ENCODE results near the gene SRGAP3.
A peak's percentile ranks its signal among the peaks of the same experiment; 100 is the strongest.

Gene SRGAP3

DNA sequence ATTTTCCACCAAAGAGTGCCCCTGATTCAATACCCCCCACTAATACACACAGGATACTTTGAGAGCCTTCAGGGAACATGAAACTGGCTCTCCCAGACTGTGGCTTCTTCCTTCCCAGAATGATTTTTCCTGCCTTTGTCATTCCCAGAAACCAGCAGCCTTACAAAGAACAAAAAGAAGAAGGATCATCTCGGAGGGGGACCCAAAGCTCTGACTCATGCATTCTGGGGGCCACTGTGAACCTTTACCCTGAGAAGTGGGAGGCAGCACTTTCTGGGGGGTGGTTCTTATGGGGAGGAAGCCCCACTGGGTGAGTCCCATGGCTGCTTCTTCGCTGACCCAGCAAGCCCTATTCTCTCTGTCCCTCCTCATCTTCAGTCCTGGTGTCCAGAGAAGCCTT lies 241.5 kb downstream of the SRGAP3 start:
- DNase-seq = no peak

DNA sequence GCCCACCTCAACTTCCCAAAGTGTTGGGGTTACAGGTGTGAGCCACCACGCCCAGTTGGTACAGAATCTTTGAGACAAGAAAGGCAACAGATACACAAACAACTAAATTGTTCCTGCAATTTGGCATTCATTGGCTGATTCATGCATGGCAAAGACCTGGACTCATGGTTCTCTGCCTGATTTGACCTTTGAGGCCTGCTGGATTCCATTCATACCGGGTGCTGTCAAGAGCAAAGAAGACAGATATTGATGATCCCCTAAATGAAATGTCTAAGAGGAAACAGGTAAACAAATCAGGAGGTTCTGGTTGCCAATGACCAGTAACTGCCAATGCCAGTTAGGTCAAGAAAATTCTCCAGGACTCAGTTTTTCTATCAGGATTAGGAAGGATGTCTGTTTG lies 242.2 kb downstream of the SRGAP3 start:
- DNase-seq = no peak

DNA sequence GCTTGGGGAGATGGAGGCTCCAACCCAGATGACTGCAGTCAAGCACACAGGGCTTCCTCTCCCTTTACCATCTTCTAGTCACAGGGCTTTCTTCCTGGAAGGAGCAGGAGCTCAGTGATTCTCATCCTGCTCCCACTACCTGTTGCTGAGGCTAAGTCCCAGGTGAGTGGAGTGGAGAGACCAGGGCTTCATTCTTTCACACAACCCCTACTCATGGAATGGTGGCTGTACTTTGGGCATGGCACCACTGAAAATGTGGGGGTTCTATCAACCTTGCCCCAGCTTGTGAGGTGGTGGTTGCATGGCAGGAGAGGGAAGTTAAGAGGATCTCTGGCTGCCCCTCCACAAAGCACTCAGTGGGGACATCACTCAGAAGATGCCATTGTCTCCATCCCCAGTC lies 249.4 kb downstream of the SRGAP3 start:
- DNase-seq = no peak

DNA sequence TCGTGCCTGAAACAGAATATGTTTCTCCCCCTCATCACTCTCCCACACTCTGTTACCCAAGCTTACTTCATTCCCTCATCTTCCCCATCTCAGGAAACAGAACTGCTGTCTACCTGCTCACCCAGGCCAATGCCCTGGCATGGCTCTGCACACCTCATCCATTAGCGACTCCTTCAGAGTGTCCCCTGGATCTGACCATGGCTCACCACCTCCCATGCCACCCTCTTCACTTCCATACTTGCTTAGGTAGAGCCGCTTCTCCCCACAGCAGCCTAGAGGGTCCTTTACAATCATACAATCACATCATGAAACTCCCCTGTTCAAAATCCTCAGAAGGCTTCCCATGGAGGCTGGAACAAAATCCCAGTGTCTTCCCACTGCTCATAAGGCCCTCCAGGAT lies 252.3 kb downstream of the SRGAP3 start:
- no peak for DNase-seq

DNA sequence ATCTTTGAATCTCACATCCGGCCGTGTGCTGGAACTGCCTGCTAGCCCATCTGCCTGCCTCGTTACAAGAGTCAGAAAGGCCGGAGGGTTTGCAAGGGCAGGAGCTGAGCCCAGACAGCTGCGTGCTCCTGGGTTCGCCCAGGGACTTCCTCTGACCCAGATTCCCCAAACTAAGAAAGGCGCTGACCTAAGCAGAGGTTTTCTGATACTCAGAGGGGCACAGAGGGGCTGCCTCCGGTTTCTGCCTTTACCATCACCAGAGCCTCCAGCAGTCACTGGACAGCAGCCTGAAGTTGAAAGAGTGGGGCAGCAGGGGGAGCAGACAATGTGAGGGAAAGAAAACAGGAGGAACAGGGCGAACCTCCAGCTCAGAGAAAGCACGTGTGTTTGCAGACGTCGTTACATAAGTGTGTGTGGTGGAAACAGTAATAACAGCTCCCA lies 252.7 kb downstream of the SRGAP3 start:
- no peak for DNase-seq

DNA sequence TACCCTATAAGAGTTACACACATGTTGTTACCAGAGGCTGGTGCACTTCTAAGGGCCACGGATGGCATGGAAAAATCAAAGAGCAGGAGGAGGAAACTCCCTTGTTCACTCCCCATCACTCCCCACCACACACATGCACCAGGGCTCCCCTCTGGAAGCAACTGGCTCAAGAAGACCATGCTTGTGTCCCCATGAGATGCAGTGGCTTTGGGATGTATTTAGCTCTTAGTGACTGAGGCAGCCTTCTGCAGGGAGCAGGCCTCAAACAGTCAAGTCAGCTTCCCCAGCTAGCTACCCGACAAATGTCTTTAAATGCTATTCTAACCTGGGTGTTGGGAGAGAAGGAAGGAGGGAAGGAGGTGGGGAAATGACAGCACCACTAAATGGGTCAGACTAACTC lies 253.2 kb downstream of the SRGAP3 start:
- DNase-seq = no peak

DNA sequence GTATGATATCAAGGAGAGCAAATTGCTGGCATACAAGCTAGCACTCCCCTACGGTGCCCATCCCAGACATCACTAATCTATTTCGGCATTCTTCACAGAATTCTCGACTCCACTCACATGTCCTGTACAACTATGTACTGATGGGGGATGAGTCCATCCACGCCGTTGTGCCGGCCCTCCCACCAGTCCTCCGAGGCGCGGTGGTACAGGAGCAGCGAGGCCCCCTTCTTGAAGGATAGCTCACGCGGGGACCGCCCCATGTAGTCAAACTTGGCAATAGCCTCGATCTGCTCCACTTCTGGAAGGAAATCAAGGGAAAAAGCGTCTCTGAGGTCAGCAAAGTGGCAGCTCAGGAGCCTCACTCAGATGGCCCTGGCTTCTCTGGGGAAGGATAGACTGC lies 255.2 kb downstream of the SRGAP3 start:
- DNase-seq = no peak

DNA sequence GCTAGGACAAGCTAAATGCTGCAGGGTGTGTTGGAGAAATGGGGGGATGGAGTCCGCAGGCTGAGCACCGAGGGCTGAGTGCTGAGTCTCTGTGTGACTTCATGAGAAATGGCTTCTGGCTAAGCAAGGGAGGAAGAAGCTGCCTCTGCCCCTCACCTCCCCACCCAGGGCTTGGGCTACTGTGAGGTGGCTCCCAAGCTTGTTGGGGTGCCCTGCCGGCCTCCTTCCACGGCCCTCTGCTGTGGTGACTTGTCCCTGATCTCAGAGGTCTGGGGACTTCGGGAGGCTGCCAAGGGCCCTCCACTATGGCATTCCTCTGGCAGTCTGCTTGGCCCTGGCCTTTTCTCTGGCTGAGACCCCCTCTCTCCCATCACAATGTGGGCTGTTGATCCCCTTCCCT lies 256.1 kb downstream of the SRGAP3 start:
- no peak for DNase-seq

DNA sequence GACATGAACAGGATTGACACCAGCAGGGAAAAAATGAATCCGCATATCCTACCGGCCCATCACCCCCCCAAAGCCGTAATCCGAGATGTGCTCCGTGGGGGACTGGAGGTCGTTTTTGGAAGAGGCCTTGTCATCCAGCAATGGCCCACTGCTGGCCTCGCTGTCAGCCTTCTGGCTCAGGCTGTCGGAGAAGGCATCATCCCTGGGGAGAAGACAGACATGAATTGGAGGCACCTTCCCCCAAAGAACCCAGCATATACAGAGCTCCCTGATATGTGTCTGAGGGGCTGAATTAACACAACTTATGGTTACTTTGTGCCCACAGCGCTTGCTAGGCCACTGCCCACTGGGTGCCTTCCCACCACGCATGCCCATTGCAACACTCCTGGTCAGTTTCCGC lies 256.6 kb downstream of the SRGAP3 start:
- DNase-seq = no peak

DNA sequence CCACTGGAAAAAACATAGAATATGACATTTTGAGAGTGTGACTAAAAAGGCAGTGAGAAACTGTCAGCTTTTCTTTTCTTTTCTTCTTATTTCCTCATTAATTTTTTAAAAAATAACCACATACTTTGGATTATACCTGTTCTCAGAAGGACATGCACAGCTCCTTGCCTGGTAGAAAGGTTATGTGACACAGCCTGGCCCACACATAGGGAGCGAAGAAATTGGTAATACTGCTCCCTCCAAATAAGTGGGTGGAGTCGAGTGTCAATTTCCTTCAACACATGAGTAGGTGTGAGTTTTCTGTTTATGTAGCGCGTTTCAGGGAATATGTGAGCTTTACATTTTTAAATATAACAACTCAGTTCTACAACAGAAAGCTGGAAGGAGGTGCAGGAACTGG lies 257.2 kb downstream of the SRGAP3 start:
- DNase-seq = no peak

DNA sequence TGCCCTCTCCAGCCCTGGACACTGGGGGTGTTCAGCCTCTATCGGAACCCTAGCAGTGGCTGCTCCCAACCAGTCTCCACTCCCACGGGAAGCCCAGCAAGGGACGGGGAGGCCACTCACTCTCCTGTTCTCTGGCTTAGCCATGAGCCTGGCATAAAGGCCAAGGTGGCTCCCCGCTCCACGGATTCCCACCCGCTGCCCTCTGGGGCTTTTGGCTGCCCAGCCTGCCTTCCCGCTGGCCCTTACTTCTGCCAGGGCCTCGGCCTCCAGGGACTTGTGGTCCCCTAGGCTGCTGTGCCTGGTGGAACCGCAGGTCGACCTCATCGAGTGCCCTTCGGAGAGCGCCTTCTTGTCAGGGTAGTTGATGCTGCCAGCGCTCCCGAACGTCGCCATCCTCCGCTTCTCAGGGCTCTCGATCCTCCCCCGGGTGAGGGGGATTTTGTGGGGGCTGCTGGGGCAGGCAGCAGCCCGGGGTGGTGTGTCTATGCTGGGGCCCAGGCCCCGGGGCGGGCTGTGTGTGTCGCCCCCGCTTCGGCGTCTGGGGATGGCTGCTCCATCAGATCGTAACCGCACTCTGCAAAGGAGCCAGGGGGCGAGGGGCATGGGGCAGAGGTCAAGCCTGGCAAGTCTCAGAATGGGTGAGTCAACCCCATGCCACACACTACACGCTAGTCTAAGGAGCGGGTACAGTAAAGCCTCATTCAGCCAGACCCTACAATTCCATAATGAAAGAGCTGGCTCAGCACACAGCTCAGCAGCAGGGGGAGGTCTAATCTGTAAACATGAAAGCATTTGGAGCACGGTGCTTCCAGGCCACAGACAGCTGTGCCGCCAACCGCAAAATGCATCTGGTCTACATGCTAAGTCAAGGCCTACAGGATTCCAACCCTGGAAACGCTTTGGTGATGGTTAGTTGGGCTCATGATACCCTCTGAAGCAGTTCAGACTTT lies 258.9 kb downstream of the SRGAP3 start:
- DNase-seq = no peak

DNA sequence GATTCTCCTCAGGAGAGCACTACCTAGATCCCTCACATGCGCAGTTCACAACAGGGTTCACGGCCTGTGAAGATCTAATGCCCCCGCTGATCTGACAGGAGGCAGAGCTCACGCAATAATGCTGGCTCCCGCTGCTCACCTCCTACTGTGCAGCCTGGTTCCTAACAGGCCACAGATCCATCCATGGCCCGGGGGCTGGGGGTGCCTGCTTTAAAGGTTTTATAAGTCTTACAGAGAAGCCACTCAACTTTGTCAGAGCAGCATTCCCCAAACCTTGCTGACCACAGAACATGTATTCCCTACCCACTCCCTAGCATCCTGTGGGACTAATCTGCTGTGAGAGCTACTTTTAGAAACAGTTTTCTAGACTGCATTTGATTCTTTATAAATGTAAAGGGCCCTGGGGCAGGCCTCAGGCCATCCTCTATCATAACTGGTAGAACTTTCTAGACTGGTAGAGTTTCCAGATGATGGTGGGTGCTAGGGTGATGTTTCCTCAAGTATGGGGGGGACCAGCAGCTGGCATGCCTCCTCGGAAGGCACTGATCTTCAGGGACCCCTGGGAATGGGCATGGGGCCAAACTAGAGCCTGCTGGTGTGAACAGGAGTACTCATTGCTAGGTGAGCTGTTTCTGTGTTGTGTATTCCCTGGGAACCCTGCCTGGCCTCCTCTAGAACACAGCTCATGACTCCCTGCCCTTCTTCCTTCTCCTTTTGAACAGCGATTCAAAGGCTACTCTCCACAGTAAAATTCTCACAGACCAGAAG lies 260.5 kb downstream of the SRGAP3 start:
- no peak for DNase-seq

DNA sequence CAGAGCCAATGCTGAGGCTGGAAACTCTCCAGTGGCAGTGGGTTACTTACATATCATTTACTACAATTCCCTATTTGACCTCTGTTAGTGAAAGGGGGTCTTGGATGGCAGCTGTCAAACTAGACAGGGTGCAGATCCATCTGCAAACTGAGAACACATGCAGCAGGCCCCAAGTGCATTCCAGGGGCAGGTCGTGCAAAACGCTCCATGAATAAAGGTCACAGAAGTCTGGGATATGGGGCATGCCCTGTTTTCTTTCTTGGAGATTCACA lies 261.1 kb downstream of the SRGAP3 start:
- no peak for DNase-seq

DNA sequence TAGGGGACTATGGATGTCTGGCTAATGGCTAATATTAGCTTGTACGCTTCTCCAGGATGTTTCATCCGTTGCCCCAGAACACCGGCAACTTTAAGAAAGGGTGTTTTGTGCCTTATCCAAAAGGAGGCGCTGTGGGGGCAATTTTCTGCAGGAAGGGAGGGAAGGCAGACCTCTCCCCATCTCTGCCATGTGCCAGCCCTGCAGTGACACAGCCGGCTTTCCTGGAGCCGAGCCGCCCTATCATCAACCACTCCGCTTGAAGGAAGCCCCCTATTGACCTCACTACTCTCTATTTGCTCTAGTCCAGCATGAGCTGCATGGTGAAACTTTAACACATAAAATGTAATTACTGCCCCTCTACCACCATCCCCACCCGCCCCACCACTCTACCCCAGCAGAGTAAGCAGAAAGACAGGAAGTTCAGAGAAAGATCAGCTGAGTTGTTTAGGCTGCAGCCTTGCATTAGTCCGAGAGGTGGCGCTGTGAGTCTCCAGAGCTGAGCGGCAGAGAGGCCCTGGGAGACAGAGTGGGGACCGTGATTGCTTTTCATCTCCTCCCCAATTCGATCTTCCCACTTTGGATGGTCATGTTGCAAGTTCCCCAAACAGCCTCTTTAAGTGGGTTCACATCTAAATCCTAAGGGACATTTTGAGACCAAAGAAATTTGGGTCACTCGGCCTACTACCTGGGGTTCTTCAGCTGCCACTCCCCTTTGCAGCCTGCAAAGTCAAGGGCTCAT lies 261.6 kb downstream of the SRGAP3 start:
- DNase-seq = peak; percentile 43

DNA sequence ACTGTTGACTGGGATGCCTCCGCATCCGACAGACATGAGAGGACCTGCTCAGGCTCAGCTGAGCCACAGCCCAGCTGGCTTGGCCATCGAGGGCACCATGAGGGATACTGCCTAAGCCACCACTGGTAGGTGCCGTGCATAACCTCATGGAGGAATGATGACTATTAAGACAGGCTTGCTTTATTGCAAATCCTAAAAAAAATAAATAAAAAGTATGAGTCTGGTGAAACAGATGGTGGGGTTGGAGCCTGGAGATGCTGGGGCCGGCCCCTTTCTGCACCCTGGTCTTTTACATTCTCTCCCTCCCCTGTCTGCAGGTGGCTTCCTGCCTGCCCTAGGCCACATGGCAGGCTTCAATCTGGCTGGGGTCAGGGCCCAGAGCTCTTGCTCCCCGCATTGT lies 262.2 kb downstream of the SRGAP3 start:
- no peak for DNase-seq

DNA sequence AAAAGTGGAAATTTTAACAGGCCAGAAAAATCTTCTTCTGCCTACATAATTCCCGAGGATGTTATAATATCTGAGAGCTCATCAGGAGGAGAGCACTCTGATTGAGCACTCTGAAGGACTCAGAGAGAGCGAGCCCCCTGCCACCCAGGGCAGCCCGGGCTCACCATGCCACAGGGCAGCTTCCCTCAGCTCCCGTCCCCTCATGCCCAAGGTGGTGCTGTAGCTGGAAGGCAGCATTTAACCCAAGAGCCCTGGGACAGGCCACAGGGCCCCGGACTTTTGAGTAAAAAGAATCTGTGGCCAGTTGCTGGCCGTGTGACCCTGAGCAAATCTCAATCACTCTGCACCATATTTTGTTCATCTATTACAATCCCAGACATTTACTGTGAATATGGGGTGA lies 262.7 kb downstream of the SRGAP3 start:
- DNase-seq = no peak

DNA sequence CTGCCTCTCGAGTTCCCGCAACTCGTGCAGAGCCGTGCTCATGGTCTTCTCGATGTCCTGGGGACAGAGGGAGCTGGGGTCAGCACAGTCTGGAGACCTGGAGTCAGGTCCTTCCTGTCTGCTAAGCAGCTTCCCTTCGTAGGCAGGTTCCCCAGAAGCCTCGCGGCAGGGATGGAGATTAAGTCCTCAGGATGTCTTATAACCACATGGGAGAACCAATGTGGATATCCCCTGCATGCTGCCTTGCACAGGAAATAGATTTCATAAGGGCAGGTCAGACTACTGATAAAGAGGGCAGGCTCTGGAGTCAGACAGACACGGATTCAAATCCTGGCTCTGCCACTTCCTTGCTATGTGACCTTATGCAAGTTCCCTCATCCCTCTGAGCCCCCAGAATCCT lies 263.6 kb downstream of the SRGAP3 start:
- no peak for DNase-seq

DNA sequence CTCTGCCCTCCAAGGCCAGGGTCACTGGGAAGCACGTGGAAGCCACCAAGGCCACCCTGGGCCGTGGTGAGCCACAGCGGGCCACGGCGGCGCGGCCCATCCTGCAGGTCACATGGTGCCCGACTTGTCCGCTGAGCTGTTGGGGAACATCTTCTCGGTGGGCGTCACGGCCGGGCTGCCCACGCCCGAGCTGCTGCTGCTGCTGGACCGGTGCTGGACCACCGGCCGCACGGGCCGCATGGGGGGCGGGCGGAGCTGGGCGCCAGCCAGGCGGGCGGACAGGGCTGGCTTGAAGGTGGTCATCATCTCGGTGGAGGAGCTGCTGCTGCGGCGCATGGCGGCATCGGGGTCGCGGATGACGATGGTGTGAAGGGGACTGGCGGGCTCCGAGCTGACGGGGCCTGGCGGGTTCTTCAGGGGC lies 264.0 kb downstream of the SRGAP3 start:
- no peak for DNase-seq

DNA sequence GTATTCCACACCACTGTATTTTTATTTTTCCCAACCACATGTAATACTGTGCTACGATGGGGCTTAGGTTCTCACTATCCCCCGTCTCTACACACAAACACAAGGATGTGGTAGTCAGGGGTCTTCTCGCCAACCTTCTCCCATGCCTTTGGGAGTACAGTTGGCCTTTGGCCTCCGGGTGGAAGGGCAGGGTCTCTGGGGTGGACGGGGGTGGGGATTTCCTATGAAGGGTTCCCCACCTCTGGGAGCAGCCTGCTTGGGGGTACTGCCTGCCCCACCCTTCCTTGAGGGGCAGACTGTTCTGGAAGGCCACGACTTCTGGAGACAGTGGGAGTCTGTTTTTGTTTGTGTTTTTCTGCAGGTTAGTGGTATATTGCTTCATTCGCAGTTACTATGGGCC lies 264.9 kb downstream of the SRGAP3 start:
- no peak for DNase-seq

DNA sequence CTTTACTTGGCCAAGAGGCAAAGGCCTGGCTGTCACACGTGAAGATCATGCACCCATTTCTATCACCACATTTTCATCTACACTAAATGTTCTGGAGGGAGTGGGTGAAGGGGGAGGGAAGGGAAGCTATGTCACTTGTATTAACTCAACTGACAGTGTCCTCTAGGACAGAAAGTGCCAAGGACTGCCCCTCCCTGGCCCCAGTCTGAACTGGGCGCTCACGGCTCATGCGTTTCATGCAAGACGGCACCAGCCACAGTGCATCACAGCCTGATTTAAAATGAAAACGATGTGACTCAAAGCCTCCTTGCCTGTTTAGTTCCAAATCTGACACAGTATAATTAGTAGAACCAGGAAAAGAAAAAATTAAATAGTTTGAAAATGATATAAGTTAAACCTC lies 265.4 kb downstream of the SRGAP3 start:
- no peak for DNase-seq

DNA sequence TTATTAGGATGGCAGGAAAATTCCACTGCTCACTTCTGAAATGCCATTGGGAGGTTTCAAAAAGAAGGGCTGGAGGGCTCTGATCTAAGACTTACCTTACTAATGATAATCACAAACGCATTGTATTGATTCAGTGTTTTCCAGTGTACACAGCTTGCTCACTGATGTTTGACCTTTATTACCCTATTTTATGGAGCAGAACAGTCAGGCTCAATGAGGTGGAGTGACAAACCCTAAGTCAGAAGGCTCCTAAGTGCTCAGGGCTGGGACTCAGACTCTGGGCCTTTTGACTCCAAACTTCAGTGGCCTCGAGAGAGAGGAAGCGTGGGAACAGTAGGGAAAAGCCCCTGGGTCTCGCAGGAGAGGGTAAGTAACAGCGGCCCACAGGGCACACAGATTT lies 265.9 kb downstream of the SRGAP3 start:
- no peak for DNase-seq

DNA sequence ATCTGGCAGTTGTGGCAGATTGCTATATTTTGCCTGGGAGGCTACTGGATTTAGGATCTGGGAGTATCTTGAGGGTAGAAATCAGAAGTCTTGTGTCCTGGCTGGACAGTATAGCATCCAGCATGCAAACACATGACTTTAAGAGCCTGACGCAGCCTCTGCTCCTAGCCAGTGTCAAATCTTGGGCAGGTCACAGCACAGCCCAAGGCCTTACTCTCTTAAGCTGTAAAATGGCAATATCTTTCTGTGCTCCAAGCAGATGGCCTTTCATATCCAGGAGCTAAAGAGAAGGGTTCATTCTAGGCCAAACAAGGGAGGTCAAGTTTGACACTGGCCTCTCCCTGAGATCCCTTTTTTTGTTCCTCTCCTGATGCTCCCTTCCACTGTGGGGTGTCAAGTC lies 266.4 kb downstream of the SRGAP3 start:
- no peak for DNase-seq

DNA sequence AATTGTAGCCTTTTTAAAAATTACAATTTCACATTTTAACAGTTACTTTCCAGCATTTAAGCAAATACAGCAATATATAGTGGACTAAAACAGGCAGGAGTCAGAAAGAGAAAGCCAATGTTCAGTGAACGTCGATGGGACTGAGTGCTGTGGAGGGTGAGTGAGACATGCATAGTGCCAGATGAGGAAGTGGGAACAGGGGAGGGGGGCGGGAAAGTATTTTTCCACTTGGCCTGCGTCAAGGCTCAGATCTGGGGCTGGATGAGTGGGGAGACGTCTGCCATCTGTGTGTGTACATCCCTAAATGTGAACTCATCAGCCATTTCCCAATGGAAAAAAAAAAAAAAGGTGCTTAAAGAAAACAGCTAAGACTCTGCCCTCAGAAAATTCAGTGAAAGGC lies 266.9 kb downstream of the SRGAP3 start:
- no peak for DNase-seq

DNA sequence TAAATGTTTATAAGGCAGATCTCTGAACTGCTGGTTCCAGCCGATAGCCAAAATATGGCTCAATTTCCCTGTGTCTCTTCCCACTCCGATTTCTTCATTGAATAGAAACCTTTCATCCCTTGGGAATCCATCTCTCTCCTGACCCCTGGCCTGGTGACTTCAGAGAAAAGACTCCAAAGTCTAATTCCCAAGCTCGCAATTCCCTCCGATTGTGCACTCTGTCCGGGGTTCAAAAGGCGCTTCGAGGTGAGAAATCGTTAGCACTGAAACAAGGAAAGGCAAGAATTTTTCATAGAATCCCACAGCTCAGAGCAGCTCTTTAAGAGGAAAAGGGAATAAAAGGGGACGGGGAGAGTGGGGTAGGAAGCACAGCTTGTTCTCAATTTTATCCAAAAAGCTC lies 267.7 kb downstream of the SRGAP3 start:
- DNase-seq = no peak
